ENCODE results near the gene GH1. TPM values are rescaled to one million over a fixed set of nuclear protein-coding genes. Genes with fewer than 3 reads are reported as not detected.

The GH1 gene
- total and polyA plus RNA-seq, 4 donors: not detected

- 96% methylated on average over 14 of the region's 14 CpGs for WGBS
- no peak for DNase-seq (ENCODE audit: low spot score)
- H3K27me3 ChIP-seq (ENCODE audit: control insufficient read depth in 4 of 4, insufficient read depth in 4 of 4, low read length in 3 of 4): no peaks in the 10 kb centered on the region
- H3K27ac ChIP-seq (ENCODE audit: low read depth in 1 of 2, low read length in 2 of 2): no peak overlapping the region
- no peaks in the 10 kb centered on the region for H3K9me3 ChIP-seq (ENCODE audit: control insufficient read depth in 4 of 4, low read length in 3 of 4)
- no peak for TF ChIP-seq SP1 (IDR thresholded peaks at IDR 0.05)
- TF ChIP-seq REST (IDR thresholded peaks at IDR 0.05): no peak
- no peak for TF ChIP-seq FOXA2 (IDR thresholded peaks at IDR 0.05)
- no peak for TF ChIP-seq RXRA (IDR thresholded peaks at IDR 0.05)
- TF ChIP-seq EGR1 (IDR thresholded peaks at IDR 0.05; ENCODE audit: low read depth in 2 of 2): no peak
- no peak for TF ChIP-seq CTCF (IDR thresholded peaks at IDR 0.05; ENCODE audit: low read depth, low read length, missing input control)
- H3K4me1 ChIP-seq (ENCODE audit: control insufficient read depth in 4 of 4, insufficient read depth in 4 of 4, low read length in 3 of 4): no peaks in the 10 kb centered on the region
- H3K36me3 ChIP-seq (ENCODE audit: control insufficient read depth in 4 of 4, insufficient read depth in 3 of 4, low read depth in 1 of 4, low read length in 3 of 4): no peaks in the 10 kb centered on the region
- no peak overlapping the region for H3K9ac ChIP-seq (ENCODE audit: low read depth in 1 of 2, low read length in 2 of 2)
- no peak overlapping the region for H3K4me3 ChIP-seq (ENCODE audit: low read depth in 1 of 3, low read length in 3 of 3)
These were observed 21.9 kb upstream of the GH1 start for GRCh38 chr17:63940584-63940983.

- 91% methylated on average over 6 of the region's 6 CpGs for WGBS
- H3K27ac ChIP-seq (ENCODE audit: low read depth in 1 of 2, low read length in 2 of 2): no peak overlapping the region
These were observed 21.2 kb upstream of the GH1 start for GRCh38 chr17:63939884-63940283.

More at GRCh38 chr17:63939884-63940283, 21.2 kb upstream of the GH1 start:
- H3K4me1 ChIP-seq (ENCODE audit: control insufficient read depth in 4 of 4, insufficient read depth in 4 of 4, low read length in 3 of 4): no peaks in the 10 kb centered on the region
- no peak overlapping the region for H3K4me3 ChIP-seq (ENCODE audit: low read depth in 1 of 3, low read length in 3 of 3)
- TF ChIP-seq FOXA2 (IDR thresholded peaks at IDR 0.05) (no peak), ZBTB33 (IDR thresholded peaks at IDR 0.05) (no peak), REST (IDR thresholded peaks at IDR 0.05) (no peak), RXRA (IDR thresholded peaks at IDR 0.05) (no peak), CTCF (IDR thresholded peaks at IDR 0.05; ENCODE audit: low read depth, low read length, missing input control) (no peak), EGR1 (IDR thresholded peaks at IDR 0.05; ENCODE audit: low read depth in 2 of 2) (no peak), NR2F2 (IDR thresholded peaks at IDR 0.05) (no peak), MAX (IDR thresholded peaks at IDR 0.05) (no peak), RAD21 (IDR thresholded peaks at IDR 0.05) (no peak), GABPA (IDR thresholded peaks at IDR 0.05 in 1 of 2, conservative IDR thresholded peaks at IDR 0.05 in 1 of 2) (no peak), FOXA1 (IDR thresholded peaks at IDR 0.05) (no peak), TAF1 (conservative IDR thresholded peaks at IDR 0.05) (no peak), JUND (IDR thresholded peaks at IDR 0.05) (no peak), SP1 (IDR thresholded peaks at IDR 0.05) (no peak)
- no peak overlapping the region for H3K9ac ChIP-seq (ENCODE audit: low read depth in 1 of 2, low read length in 2 of 2)
- H3K27me3 ChIP-seq (ENCODE audit: control insufficient read depth in 4 of 4, insufficient read depth in 4 of 4, low read length in 3 of 4): no peaks in the 10 kb centered on the region
- no peaks in the 10 kb centered on the region for H3K36me3 ChIP-seq (ENCODE audit: control insufficient read depth in 4 of 4, insufficient read depth in 3 of 4, low read depth in 1 of 4, low read length in 3 of 4)
- no peaks in the 10 kb centered on the region for H3K9me3 ChIP-seq (ENCODE audit: control insufficient read depth in 4 of 4, low read length in 3 of 4)
- DNase-seq (ENCODE audit: low spot score): no peak
